WTC11 (cell line): ENCODE data around the gene OPRD1.

Experiments
- CBFB ChIP-seq: sonication (generic); formaldehyde crosslinking; IDR thresholded peaks from 2 replicates; pipeline ENCODE4 v1.8.1; 2022; ENCODE audit warnings: mild to moderate bottlenecking, low read depth, missing genetic modification reagents
- CREB1 ChIP-seq: sonication (generic); formaldehyde crosslinking; IDR thresholded peaks from 2 replicates; pipeline ENCODE4 v1.8.0; 2023; ENCODE audit warnings: mild to moderate bottlenecking, missing genetic modification reagents
- CREM ChIP-seq: sonication (generic); formaldehyde crosslinking; IDR thresholded peaks from 2 replicates; pipeline ENCODE4 v1.8.1; 2022; ENCODE audit warnings: mild to moderate bottlenecking, missing genetic modification reagents, moderate library complexity
- ESRRA ChIP-seq: sonication (generic); formaldehyde crosslinking; IDR thresholded peaks from 2 replicates; pipeline ENCODE4 v1.8.1; 2022; ENCODE audit warnings: mild to moderate bottlenecking, missing genetic modification reagents, borderline replicate concordance
- FOXJ3 ChIP-seq: sonication (generic); formaldehyde crosslinking; IDR thresholded peaks from 2 replicates; pipeline ENCODE4 v1.9.0; 2021; ENCODE audit warnings: missing genetic modification reagents, mild to moderate bottlenecking, borderline replicate concordance
- JUN ChIP-seq: sonication (generic); formaldehyde crosslinking; IDR thresholded peaks from 2 replicates; pipeline ENCODE4 v1.8.0; 2023; ENCODE audit warnings: mild to moderate bottlenecking, missing genetic modification reagents
- NR2C2 ChIP-seq: sonication (generic); formaldehyde crosslinking; IDR thresholded peaks from 2 replicates; pipeline ENCODE4 v1.8.0; 2022; ENCODE audit warnings: mild to moderate bottlenecking, missing genetic modification reagents
- SMAD3 ChIP-seq: sonication (generic); formaldehyde crosslinking; IDR thresholded peaks from 2 replicates; pipeline ENCODE4 v1.8.0; 2022; ENCODE audit warnings: missing genetic modification reagents, mild to moderate bottlenecking, borderline replicate concordance
- TF ChIP-seq, protein P1 (sequence below): fragments of 200-600 bp; IDR thresholded peaks from 2 replicates; pipeline ENCODE4 v1.8.0; 2022; ENCODE audit warnings: antibody characterized with exemption
- TF ChIP-seq, protein P2 (sequence below): sonication (generic); formaldehyde crosslinking; IDR thresholded peaks from 2 replicates; pipeline ENCODE4 v1.8.1; 2023; ENCODE audit warnings: mild to moderate bottlenecking, missing genetic modification reagents, moderate library complexity
- TF ChIP-seq, protein P3 (sequence below): sonication (generic); formaldehyde crosslinking; IDR thresholded peaks from 2 replicates; pipeline ENCODE4 v1.8.0; 2022; ENCODE audit warnings: missing genetic modification reagents
- TF ChIP-seq, protein P4 (sequence below): sonication (generic); formaldehyde crosslinking; IDR thresholded peaks from 2 replicates; pipeline ENCODE4 v1.8.1; 2023; ENCODE audit warnings: mild to moderate bottlenecking, moderate library complexity, missing genetic modification reagents
- TF ChIP-seq, protein P5 (sequence below): sonication (generic); formaldehyde crosslinking; IDR thresholded peaks from 2 replicates; pipeline ENCODE4 v1.8.1; 2023; ENCODE audit warnings: mild to moderate bottlenecking, missing genetic modification reagents, moderate library complexity
- TF ChIP-seq, protein P6 (sequence below): sonication (generic); formaldehyde crosslinking; IDR thresholded peaks from 2 replicates; pipeline ENCODE4 v1.8.0; 2022; ENCODE audit warnings: mild to moderate bottlenecking, missing genetic modification reagents

DNA sequence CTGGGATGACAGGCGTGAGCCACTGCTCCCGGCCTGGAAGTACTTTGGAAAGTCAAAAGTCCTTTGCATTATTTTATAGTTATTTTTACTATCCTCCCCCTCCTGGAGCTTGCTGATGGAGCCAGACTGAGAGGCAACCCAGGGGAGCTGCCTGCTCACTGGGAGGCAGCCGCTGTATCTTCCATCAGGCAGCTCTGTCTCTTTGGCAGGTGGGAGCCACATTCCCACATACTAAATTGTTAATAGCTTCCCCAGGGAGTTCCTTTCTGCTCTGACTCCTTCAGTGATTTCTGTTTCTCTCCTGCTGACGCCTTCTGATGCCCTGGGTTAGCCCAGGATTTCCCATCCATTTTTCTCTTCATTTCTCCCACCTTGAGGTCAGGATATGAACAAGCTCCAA lies 4.9 kb upstream of the OPRD1 start:
- TF ChIP-seq, protein P1, sequence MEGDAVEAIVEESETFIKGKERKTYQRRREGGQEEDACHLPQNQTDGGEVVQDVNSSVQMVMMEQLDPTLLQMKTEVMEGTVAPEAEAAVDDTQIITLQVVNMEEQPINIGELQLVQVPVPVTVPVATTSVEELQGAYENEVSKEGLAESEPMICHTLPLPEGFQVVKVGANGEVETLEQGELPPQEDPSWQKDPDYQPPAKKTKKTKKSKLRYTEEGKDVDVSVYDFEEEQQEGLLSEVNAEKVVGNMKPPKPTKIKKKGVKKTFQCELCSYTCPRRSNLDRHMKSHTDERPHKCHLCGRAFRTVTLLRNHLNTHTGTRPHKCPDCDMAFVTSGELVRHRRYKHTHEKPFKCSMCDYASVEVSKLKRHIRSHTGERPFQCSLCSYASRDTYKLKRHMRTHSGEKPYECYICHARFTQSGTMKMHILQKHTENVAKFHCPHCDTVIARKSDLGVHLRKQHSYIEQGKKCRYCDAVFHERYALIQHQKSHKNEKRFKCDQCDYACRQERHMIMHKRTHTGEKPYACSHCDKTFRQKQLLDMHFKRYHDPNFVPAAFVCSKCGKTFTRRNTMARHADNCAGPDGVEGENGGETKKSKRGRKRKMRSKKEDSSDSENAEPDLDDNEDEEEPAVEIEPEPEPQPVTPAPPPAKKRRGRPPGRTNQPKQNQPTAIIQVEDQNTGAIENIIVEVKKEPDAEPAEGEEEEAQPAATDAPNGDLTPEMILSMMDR, result no peak
- TF ChIP-seq CREM (CRISPR knock-in tag) (no peak), CBFB (no peak), JUN (CRISPR knock-in tag) (no peak), ESRRA (CRISPR knock-in tag) (no peak), NR2C2 (CRISPR knock-in tag) (no peak), FOXJ3 (no peak), CREB1 (CRISPR knock-in tag) (no peak), SMAD3 (CRISPR knock-in tag) (no peak)
- TF ChIP-seq, protein P2, sequence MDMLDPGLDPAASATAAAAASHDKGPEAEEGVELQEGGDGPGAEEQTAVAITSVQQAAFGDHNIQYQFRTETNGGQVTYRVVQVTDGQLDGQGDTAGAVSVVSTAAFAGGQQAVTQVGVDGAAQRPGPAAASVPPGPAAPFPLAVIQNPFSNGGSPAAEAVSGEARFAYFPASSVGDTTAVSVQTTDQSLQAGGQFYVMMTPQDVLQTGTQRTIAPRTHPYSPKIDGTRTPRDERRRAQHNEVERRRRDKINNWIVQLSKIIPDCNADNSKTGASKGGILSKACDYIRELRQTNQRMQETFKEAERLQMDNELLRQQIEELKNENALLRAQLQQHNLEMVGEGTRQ (CRISPR knock-in tag), result no peak
- TF ChIP-seq, protein P3, sequence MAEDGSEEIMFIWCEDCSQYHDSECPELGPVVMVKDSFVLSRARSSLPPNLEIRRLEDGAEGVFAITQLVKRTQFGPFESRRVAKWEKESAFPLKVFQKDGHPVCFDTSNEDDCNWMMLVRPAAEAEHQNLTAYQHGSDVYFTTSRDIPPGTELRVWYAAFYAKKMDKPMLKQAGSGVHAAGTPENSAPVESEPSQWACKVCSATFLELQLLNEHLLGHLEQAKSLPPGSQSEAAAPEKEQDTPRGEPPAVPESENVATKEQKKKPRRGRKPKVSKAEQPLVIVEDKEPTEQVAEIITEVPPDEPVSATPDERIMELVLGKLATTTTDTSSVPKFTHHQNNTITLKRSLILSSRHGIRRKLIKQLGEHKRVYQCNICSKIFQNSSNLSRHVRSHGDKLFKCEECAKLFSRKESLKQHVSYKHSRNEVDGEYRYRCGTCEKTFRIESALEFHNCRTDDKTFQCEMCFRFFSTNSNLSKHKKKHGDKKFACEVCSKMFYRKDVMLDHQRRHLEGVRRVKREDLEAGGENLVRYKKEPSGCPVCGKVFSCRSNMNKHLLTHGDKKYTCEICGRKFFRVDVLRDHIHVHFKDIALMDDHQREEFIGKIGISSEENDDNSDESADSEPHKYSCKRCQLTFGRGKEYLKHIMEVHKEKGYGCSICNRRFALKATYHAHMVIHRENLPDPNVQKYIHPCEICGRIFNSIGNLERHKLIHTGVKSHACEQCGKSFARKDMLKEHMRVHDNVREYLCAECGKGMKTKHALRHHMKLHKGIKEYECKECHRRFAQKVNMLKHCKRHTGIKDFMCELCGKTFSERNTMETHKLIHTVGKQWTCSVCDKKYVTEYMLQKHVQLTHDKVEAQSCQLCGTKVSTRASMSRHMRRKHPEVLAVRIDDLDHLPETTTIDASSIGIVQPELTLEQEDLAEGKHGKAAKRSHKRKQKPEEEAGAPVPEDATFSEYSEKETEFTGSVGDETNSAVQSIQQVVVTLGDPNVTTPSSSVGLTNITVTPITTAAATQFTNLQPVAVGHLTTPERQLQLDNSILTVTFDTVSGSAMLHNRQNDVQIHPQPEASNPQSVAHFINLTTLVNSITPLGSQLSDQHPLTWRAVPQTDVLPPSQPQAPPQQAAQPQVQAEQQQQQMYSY (CRISPR knock-in tag), result no peak
- TF ChIP-seq, protein P4, sequence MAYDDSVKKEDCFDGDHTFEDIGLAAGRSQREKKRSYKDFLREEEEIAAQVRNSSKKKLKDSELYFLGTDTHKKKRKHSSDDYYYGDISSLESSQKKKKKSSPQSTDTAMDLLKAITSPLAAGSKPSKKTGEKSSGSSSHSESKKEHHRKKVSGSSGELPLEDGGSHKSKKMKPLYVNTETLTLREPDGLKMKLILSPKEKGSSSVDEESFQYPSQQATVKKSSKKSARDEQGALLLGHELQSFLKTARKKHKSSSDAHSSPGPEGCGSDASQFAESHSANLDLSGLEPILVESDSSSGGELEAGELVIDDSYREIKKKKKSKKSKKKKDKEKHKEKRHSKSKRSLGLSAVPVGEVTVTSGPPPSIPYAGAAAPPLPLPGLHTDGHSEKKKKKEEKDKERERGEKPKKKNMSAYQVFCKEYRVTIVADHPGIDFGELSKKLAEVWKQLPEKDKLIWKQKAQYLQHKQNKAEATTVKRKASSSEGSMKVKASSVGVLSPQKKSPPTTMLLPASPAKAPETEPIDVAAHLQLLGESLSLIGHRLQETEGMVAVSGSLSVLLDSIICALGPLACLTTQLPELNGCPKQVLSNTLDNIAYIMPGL (CRISPR knock-in tag), result no peak
- TF ChIP-seq, protein P5, sequence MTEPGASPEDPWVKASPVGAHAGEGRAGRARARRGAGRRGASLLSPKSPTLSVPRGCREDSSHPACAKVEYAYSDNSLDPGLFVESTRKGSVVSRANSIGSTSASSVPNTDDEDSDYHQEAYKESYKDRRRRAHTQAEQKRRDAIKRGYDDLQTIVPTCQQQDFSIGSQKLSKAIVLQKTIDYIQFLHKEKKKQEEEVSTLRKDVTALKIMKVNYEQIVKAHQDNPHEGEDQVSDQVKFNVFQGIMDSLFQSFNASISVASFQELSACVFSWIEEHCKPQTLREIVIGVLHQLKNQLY (CRISPR knock-in tag), result no peak
- TF ChIP-seq, protein P6, sequence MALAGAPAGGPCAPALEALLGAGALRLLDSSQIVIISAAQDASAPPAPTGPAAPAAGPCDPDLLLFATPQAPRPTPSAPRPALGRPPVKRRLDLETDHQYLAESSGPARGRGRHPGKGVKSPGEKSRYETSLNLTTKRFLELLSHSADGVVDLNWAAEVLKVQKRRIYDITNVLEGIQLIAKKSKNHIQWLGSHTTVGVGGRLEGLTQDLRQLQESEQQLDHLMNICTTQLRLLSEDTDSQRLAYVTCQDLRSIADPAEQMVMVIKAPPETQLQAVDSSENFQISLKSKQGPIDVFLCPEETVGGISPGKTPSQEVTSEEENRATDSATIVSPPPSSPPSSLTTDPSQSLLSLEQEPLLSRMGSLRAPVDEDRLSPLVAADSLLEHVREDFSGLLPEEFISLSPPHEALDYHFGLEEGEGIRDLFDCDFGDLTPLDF (CRISPR knock-in tag), result no peak
